ENCODE results near the gene SLC49A3.
"Not testable (repeated sequence)": the region's sequence is repeated elsewhere in the genome, so short reads cannot be mapped to it uniquely, and the experiment has no call there.

SLC49A3 gene

DNA sequence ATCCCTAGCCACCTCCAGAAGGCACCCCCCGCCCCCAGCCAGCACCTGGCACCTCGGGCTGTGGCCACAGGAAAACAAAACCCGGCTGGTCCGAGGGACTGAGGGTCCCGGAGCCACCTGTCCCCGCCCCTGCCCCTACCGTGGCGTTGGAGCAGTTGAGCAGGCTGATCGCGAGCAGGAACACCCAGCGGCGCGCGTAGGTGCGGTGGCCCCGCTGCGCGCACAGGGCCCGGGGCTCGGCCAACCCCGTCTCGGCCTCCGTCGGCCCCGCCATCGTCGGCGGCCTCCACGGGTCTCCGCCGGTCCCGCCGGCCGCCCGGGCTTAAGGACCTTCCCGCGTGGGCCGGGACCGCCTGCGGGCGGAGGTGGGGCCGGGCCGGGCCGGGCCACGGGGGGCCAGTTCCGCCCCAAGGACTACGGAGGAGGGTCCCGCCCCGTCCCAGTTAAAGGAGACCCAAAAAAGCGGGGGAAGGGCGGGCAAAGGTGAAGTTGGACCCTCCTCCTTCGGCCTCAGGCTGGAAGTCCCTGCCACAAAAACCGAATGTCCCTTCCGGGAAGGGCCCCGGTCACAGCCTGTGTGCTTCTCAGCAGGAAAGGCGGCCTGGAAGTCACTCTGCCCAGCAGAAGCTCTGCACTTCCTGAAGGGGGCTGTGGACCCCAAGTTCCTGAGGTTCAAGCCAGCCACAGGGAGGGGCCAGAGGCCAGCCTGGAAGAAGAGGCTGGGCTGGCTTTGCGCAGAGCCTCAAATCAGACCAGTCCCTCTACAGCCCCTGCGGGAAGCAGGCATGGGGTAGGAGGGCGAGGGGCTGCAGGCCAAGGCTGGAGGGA, at the start of gene SLC49A3:
SLC49A3 (minus strand) TSS at position 298 of the 828 bp plus-strand sequence; CDS start at position 274, 24 bp downstream.
- DNase-seq (ENCODE audit: low read depth in 1 of 2, low spot score in 1 of 2): no peak

DNA sequence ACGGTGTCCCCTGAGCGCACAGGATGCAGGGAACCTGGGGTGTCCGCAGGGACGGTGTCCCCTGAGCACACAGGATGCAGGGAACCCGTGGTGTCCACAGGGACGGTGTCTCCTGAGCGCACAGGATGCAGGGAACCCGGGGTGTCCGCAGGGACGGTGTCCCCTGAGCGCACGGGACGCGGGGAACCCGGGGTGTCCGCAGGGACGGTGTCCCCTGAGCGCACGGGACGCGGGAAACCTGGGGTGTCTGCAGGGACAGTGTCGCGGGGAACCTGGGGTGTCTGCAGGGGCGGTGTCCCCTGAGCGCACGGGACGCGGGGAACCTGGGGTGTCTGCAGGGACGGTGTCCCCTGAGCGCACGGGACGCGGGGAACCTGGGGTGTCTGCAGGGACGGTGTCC, 47.6 kb upstream of the SLC49A3 start:
- DNase-seq (ENCODE audit: low read depth in 1 of 2, low spot score in 1 of 2): not testable (repeated sequence)

DNA sequence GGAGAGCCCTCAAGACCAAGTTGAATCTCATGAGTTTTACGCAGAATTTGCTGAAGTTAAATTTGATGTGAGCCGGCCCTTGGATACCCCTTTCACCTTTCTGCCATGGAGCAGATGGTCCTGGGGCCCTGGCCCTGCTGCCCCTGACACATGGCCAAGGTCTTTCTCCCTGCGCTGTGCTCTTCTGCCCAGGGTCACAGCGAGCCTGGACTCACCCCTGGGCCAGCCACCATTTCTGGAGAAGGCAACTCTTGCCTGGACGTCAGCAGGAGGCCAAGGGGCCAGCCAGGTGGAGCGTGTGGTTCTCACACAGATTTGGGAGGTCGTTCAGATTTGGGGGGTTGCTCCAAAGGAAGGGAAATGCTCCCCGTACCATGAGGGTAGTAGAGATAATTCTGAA, 46.6 kb upstream of the SLC49A3 start:
- no peak for DNase-seq (ENCODE audit: low read depth in 1 of 2, low spot score in 1 of 2)

DNA sequence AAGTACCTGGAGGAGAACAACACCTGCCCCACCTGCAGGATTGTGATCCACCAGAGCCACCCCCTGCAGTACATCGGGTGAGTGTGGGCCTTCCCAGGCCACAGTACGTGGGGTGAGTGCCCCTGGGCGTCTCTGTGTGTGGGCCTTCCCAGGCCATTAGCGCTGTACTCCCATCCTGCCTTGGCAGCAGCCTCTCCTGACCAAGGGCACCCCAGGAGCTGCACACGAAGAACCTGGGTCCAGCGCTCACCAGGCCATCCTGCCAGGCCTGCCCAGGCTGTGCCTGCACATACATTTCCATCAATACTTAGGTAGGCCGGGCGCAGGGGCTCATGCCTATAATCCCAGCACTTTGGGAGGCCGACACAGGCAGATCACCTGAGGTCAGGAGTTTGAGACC, 46.0 kb upstream of the SLC49A3 start:
- no peak for DNase-seq (ENCODE audit: low read depth in 1 of 2, low spot score in 1 of 2)

DNA sequence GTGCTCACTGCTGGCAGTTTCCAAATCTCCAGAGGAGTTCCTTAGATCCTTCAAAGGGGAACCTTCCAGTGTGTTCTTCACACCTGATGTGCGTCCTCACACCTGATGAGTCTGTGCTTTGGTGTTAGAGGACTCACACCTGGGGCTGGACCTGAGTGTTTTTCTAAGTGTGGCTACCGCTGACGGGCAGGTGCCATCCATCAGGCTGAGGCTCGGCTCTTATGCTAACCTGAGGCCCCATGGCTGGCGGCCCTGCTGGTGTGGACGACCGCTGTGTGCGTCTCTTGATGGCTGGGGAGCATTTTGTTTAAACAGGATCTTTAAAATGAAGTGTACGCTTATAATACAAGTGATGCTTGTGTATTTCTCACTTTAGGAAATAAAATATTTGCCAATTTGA, 45.1 kb upstream of the SLC49A3 start:
- no peak for DNase-seq (ENCODE audit: low read depth in 1 of 2, low spot score in 1 of 2)

DNA sequence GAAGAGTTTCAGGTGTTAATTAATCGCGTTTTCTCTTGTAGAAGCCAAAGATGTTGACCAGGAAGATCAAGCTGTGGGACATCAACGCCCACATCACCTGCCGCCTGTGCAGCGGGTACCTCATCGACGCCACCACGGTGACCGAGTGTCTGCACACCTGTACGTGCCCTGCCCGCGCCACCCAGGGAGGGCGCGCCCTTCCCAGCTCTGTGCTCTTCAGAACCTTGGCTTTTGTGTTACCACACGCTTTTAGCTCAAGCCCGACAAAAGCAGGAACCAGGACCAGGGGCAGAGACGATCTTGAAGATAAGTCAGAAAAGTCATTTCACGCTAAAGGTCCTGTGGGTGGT, 44.7 kb upstream of the SLC49A3 start:
- no peak for DNase-seq (ENCODE audit: low read depth in 1 of 2, low spot score in 1 of 2)

DNA sequence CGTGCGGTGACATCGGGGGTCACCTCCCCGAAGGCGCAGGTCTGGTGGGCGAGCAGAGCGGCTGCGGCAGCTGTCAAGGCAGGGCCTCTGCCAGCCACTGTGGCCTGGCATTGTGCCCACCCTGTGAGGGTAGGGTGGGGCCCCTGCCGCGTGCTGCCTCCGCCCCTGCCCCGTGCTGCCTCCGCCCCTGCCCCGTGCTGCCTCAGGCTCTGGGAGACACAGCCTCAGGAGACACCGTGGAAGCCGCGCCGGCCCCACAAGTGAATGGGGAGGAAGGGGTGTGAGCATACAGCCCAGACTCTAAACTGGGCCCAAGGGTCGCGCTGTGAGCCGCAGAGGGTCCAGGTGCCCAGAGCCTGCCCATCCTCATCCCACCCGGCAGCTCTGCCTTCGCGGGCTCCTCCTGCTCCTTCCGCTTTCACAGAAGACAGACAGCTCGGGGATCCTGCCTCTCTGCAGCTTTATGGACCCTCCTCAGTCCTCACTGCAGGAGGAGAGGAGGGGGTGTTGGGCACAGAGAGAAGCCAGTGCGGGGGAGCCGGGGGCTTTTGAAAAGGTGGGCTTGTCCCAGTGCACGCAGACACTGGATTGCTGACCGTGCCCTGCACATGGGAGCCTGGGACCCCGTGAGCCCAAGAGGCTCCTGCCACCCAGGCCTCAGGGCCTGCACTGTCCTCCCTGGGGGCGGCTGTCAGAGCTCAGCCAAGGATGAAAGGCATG, 44.1 kb upstream of the SLC49A3 start:
- DNase-seq (ENCODE audit: low read depth in 1 of 2, low spot score in 1 of 2): no peak

DNA sequence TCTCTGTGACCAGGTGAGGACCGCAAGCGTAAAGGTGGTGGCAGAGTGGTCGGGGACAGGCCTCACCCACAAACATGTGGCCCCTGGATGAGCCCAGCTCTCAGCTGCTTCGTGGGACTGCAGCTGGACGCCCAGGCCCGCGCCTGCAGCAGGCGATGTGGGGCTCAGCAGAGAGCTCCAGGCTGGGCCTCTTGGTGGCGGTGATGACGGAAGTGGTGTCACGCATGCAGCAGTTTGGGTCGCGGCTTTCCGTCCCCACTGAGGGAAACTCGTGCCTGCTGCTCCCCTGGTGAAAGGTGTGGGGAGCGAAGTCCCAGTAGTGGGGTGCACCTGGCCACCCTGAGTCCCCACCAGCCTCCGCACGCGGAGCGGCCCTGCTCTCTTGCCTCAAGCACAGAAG, 43.5 kb upstream of the SLC49A3 start:
- DNase-seq (ENCODE audit: low read depth in 1 of 2, low spot score in 1 of 2): no peak

DNA sequence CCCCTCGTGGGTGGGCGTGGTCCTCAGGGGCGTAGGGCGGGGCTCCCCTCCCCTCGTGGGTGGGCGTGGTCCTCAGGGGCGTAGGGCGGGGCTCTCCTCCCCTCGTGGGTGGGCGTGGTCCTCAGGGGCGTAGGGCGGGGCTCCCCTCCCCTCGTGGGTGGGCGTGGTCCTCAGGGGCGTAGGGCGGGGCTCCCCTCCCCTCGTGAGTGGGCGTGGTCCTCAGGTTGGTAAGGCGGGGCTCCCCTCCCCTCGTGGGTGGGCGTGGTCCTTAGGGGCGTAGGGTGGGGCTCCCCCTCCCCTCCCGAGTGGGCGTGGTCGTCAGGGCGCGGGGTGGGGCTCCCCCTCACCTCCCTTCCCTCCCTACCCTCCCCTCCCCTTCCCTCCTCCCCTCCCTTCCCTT, 43.0 kb upstream of the SLC49A3 start:
- DNase-seq (ENCODE audit: low read depth in 1 of 2, low spot score in 1 of 2): not testable (repeated sequence)

DNA sequence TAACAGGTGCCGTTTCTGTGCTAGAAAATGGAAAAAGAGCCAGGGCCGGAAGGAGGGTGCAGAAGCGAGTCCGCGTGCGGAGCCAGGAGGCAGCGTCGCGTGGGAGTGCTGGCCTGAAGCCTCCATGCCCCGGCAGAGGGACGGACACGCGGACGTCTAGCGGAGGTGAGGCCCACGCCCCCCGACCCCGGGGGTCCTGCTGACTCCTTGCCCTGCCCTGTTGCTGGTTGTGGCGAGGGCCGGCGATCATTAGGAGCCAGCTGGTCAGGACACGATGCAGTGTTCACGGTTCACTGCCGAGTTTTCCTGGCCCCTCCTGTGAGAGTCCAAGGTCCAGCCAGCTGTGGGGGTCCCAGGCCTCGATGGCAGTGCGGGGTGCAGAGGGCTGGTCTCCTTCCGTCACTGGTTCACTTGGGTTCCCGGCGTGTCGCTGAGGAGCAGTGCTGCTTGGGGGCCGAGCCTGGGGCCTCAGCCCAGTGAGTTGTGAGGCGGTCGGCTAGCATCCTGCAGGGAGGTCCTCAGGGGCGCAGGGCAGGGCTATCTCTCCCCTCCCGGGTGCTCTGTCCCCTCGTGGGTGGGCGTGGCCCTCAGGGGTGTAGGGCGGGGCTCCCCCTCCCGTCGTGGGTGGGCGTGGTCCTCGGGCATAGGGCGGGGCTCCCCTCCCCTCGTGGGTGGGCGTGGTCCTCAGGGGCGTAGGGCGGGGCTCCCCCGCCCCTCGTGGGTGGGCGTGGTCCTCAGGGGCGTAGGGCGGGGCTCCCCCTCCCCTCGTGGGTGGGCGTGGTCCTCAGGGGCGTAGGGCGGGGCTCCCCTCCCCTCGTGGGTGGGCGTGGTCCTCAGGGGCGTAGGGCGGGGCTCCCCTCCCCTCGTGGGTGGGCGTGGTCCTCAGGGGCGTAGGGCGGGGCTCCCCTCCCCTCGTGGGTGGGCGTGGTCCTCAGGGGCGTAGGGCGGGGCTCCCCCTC, 42.3 kb upstream of the SLC49A3 start:
- not testable (repeated sequence) for DNase-seq (ENCODE audit: low read depth in 1 of 2, low spot score in 1 of 2)

DNA sequence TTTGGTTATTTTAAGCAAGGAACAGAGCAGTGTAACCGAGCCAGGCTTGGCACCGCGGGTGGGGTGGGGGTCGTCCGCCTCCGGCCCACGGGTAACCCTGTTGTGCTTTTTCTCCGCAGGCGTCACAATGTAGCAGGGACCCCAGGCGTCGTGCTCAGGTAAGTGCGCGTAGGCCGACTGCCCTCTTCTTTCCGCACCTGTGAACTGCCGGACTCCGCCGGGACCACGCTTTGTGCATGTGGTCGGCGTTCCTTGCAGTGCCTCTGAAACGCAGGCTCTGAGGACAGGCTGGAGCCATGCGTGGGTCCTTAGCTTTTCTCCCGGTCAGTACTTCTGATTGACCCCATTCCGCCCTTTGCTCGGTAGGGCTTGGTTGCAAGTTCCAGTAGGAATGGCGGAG, 41.6 kb upstream of the SLC49A3 start:
- DNase-seq (ENCODE audit: low read depth in 1 of 2, low spot score in 1 of 2): no peak

DNA sequence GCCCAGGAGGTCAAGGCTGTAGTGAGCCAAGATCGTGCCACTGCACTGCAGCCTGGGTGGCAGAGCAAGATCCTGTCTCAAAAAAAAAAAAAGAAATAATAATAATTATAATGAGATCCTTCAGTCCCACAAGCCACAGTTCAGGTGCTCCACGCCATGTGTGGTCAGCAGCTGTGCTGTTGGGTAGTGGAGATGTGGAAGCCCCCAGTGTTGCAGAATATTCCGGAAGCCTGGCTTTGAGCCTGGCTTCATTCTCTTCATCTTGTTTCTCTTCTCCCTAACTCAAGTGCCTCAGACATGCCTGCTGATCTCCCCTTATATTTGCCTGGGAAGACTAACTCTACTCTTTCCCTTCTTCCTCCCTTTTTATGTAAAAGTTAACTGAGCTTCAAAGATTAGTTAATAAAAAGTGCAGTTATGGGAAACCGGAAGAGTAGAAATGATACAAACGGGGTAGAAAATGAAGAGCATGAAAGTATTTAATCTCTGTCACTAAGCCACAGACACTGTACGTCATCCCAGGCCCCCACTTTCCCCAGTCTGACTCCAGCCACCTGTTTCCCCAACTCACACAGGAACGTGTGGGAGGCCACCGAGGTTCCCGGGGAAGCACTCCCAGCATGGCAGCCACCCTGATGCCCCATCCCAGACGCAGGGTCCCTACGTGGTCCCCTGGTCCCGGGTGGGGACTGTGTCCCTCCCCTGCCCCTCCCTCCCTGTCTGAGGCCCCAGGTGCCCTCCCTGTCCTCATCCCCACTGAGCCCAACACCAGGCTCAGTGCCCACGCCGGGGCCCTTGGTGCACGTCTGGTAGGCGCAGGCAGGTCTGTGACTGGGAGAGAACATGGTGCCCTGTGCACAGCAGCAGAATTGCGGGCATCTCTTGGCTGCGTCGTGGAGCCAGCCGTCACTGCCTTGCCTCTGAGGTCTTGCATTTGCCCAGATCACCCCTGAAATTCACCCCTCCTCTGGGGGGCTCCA, 40.7 kb upstream of the SLC49A3 start:
- DNase-seq (ENCODE audit: low read depth in 1 of 2, low spot score in 1 of 2): no peak

DNA sequence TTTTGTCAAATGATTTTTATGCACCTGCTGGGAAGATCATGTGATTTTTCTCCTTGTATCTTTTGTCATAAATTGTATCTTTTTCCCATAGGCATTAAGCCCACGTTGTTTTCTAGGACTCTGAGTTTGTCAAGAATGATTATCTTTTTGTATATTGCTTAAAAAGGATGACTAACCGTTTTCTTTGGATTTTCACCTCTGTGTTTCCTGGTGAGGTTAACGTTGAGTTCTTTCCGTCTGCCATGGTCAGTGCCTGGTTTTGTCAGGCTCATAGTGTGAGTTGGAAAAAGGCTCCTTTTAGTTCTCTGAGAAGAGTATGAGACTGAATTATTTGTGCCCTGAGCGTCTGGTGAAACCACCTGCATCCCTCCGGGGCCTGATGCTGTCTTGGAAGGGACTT, 38.6 kb upstream of the SLC49A3 start:
- DNase-seq (ENCODE audit: low read depth in 1 of 2, low spot score in 1 of 2): no peak

DNA sequence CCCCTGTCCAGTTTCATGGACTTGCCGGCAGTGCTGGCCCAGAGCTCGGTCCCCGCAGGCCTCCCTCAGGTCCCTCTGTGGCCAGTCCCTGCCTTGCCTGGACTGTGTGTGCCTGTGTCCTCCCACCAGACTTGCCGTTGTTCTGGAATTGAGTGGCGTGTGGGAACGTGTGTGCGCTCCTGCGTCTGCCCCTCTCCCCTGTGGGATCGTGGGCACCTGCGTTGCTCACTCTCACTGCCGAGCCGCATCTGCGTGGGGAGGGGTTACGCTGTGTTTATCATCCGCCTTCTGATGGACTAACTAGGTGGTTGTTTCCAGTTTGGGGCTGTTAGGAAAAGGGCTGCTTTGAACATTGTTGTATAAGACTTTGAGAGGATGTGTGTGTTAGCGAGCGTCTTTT, 37.9 kb upstream of the SLC49A3 start:
- DNase-seq (ENCODE audit: low read depth in 1 of 2, low spot score in 1 of 2): no peak

DNA sequence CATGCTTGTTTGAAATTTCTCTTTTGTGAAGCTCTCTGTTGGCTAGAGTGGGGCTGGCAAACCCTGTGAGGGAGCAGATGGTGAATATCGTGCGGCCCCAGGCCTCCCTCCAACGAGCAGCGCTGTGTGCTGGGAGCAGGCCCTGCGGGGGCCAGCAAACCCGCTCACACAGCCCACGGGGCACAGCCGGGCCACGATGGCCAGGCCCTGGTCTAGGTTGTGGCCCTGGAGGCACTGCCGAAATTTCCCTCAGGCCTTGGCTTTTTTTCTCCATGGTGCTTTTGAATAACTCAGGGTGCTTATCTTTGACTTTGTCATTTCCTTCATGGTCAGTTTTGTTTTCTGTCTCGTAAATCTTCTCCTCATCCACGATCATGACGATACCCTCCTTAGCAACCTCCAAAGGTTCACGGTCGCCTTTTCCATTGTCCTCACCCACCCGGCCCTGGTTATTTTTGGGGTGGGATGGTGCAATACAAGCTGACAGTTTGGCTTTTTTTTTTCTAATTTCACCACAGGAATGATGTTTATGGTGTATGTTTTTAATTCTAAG, 37.4 kb upstream of the SLC49A3 start:
- DNase-seq (ENCODE audit: low read depth in 1 of 2, low spot score in 1 of 2): no peak

DNA sequence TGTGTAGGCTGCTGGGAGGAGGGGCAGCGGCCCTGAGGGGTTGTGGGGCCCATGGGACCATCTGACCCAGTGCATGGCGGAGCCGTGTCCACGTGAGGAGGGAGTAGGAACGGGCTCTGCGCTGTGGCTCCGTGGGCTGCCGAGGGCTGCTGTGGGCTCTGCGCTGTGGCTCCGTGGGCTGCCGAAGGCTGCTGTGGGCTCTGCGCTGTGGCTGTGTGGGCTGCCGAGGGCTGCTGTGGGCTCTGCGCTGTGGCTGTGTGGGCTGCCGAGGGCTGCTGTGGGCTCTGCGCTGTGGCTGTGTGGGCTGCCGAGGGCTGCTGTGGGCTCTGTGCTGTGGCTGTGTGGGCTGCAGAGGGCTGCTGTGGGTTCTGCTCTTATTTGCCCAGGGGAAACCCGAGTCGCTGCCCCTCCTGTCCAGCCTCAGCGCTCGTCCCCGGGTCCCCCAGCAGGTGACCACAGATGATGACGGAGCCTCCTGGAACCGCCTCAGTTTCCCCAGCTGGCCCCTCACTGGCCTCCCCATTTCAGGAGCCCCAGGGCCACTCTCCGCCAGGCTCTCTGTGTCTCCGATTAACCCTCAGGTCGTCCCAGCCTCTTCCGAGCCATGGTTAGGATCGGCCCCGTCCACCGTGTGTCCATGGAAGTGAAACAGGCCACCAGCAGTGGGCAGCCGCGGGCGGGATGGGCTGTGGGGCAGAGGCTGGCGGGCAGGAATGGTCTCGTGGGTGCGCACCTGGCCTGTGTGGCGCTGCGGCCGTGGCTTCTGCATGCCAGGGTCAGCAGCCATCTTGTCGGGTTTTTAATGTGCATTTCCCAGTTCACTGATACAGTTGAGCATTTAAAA, 36.7 kb upstream of the SLC49A3 start:
- DNase-seq (ENCODE audit: low read depth in 1 of 2, low spot score in 1 of 2): no peak

DNA sequence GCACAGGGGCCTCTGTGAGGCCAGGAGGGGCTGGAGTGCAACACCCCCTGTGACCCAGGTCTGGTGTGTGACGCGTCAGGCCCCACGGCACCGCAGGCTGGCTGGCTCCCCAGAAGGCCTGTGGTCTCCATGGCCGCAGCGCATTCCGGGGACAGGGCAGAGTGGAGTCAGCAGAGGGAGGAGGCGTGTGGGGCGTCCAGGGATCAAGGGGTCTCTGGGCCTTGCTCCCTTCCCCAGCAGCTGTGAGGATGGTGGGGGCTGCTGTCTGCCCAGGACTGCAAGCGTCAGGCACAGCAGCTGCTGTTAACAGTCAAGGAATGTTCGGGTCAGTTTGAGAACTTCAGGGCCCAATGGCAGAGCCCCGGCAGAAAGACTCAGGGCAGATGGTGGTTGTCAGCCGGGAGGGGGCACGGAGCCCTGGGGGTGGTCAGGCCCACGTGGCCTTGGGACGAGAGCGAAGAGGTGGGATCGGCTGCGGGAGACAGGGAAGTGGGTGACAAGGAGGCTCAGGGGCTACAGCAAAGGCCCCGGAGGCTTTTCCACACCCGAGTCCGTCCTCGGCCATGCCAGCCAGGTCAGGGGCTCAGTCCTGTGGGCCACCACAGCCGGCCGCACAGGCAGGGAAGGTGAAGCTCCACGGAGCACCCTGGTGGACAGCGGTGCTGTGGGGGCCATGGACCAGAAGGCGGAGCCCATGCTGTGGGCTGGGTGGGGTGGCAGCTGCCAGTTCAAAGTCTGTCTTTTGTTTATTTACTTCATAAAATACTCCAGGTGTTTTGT, 35.0 kb upstream of the SLC49A3 start:
- no peak for DNase-seq (ENCODE audit: low read depth in 1 of 2, low spot score in 1 of 2)

DNA sequence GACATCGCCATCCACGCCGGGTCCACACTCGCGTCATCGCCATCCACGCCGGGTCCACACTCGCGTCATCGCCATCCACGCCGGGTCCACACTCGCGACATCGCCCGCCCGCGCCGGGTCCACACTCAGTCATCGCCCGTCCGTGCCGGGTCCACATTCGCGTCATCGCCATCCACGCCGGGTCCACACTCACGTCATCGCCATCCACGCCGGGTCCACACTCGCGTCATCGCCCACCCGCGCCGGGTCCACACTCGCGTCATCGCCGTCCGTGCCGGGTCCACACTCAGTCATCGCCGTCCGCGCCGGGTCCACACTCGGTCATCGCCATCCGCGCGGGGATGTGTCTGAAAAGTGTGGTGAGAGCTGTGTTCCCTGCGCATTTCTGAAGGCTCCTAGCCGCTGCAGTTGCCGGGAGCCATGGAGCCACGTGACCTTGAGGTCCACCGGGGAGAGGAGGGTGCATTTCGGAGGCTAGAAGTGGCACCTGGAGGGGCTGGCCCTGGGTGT, 34.0 kb upstream of the SLC49A3 start:
- DNase-seq (ENCODE audit: low read depth in 1 of 2, low spot score in 1 of 2): no peak
